Measurements from ENCODE around the gene ELMOD3.
A peak's percentile ranks its signal among the peaks of the same experiment; 100 is the strongest.
"Not testable (repeated sequence)": the region's sequence is repeated elsewhere in the genome, so short reads cannot be mapped to it uniquely, and the experiment has no call there.

Gene ELMOD3

GRCh38 chr2:85329701-85330100, 24.9 kb upstream of the ELMOD3 start:
- not testable (repeated sequence) for DNase-seq (ENCODE audit: low spot score)

DNA sequence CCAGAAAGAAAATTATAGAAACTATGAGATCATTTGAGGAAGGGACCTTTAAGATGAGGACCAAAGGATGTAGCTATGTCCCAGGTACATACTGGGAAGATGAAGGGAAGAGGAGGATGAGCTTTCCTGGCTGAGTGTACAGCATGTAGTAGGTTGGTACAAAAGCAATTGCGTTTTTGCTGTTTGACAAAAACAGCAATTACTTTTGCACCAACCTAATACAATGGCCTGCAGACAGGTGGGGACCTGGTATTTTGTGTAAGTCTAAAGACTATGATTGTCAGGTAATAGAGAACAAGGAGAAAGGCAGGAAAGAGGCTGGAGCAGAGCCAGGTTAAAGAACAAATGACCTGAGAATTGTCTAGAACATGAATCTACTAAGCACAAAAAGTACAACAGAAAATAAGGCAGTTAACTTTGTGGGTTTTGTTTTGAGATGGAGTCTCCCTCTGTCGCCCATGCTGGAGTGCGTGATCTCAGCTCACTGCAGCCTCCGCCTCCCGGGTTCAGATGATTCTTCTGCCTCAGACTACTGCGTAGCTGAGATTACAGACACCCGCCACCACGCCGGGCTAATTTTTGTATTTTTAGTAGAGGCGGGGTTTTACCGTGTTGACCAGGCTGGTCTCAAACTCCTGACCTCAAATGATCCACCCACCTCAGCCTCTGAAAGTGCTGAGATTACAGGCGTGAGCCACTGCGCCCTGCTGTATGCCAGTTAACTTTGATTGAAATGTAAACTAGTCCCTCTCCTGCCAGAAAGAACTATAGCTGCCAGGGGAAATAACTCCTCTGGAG, 23.5 kb upstream of the ELMOD3 start:
- DNase-seq (ENCODE audit: low spot score): peak; percentile 58

DNA sequence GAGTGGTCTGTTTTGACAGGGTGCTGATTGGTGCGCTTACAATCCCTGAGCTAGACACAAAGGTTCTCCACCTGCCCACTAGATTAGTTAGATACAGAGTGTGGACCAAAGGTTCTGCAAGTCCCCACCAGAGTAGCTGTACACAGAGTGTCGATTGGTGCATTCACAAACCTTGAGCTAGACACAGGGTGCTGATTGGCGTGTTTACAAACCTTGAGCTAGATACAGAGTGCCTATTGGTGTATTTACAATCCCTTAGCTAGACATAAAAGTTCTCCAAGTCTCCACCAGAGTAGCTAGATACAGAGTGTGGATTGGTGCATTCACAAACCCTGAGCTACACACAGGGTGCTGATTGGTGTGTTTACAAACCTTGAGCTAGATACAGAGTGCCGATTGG, 20.7 kb upstream of the ELMOD3 start:
- DNase-seq (ENCODE audit: low spot score): not testable (repeated sequence)

GRCh38 chr2:85334928-85335327, 19.6 kb upstream of the ELMOD3 start:
- DNase-seq (ENCODE audit: low spot score): no peak

DNA sequence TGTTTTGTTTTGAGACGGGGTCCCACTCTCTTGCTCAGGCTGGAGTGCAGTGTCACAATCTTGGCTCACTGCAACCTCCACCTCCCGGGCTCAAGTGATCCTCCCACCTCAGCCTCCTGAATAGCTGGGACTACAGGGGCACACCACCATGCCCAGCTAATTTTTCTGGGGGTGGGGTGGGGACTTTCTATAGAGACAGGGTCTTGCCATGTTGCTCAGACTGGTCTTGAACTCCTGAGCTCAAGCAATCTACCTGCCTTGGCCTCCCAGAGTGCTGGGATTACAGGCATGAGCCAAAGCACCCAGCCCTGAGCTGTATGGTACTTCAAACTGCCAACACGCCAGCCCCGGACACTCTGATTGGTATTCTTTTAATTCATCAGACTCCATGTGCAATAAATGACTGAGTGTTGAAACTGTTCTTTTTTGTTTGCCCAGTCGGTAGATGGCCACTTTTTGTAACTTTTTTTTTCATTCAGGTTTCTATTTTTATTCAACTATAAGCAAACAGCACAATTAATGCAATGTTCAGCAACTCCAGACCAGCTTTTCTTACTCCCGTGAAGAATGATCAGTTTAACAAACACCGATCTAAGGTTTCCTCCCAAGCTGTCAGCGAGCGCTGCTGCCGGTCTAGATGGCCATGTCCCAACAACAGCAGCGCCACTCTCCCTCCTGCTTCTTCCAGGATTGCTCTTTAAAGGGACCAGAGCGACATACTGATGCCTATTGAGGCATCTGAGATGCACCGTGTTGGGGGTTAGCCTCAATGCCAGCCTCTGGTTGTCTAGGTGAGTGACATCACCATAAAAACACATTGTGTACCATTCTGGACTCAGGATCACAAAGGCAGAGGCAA, 14.3 kb upstream of the ELMOD3 start:
- DNase-seq (ENCODE audit: low spot score): no peak

DNA sequence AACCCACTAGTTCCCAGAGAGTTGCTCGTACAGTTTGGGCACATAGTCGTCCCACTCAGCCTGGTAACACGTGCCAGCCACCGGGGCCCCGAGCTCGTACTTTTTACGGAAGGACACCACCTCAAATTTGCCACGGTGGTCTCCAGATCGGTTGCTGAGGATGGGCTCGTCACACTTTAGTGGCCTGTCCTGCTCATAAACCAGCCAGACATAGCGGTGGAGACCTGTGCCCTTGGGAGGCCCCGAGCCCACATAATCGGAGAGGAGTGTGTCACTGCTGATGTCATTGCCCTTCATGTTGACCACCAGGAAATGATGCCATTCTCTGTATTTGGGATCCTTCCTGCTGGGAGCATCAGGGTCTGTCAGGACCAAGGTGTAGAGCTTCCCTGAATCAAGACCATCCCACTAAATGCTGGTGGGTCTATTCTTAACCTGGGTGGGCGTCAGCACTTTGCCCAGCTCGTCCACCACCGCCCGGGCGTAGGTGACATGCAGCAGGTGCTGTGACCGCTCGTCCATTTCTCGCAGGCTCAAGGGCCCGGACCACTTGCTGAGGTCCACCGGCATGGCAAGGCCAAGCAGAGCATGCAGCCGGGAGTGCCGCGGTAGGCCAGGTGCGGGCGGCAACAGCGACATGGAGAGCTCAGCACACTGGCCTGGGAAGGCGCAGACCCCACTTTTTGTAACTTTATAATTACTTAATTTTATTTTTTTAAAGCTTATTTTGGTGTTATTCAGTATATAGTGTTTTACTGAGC, 13.1 kb upstream of the ELMOD3 start:
- DNase-seq (ENCODE audit: low spot score): no peak

GRCh38 chr2:85342156-85342555, 12.4 kb upstream of the ELMOD3 start:
- DNase-seq (ENCODE audit: low spot score): no peak

- not testable (repeated sequence) for DNase-seq (ENCODE audit: low spot score)
Observed at GRCh38 chr2:85343207-85343895, 11.2 kb upstream of the ELMOD3 start.

DNA sequence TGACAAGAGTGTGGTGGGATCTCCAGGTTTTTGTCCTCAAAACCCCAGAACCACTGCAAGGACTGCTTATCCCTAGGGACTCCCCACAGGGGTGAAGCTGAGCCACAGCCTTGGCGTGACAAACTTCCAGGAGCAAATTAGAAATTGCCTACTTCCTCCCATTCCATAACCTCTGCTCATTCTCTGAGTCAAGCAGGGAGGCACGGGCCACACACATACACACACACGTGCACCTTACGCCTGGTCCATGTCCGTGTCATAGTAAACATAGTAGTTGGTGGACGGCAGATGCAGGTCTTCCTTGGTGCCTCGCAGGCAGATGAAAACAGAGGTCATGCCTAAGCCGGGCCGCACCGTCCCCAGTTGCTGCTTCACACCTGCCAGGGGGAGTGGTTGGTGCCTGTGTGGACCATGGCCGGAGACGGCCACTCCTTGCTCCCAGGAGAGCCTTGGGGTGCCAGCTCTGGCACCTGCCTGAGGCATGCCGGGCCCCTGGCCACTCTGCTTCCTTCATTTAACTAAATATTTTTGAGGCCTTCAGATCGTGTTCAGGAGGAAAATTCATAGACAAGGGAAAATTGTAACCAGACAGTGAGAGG, 10.1 kb upstream of the ELMOD3 start:
- DNase-seq (ENCODE audit: low spot score): no peak

DNA sequence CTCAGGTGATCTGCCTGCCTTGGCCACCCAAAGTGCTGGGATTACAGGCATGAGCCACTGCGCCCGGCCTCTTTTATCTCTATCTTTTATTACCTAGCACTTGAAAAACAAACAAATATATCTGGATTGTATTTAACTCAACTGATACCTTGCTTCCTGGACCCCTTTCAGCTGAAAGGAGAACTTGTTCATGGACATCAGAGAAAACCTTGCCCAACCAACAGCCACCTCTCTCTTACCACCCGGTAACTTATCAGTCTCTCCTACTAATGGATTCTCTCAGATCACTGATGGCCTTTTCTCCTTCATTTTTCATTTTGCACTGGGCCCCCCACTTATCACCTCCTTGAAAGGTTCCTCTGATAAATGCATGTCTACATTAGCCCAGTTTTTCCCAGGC, 7.0 kb upstream of the ELMOD3 start:
- DNase-seq (ENCODE audit: low spot score): no peak

GRCh38 chr2:85353876-85354285, 688 bp upstream of the ELMOD3 start:
- DNase-seq (ENCODE audit: low spot score): peak; percentile 17

GRCh38 chr2:85355073-85355410, 473 bp downstream of the ELMOD3 start:
- DNase-seq (ENCODE audit: low spot score): no peak

- DNase-seq (ENCODE audit: low spot score): no peak
Observed at GRCh38 chr2:85355521-85355920, 952 bp downstream of the ELMOD3 start.

GRCh38 chr2:85356186-85356585, 1.6 kb downstream of the ELMOD3 start:
- DNase-seq (ENCODE audit: low spot score): no peak

DNA sequence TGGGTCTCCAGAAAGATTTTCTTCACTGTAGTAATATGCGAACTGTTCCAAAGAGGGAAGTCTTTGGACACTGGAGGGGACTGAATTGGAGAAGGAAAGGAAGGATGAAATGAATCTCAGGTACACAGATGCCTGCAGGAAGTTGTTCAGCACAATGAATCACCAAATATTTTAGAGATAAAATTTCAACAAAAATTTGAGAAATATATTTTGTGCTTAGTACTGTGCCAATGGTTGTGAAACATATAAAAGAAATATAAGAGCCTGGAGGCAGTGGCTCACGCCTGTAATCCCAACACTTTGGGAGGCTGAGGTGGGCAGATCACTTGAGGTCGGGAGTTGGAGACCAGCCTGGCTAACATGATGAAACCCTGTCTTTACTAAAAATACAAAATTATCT, 3.2 kb downstream of the ELMOD3 start:
- DNase-seq (ENCODE audit: low spot score): no peak

DNA sequence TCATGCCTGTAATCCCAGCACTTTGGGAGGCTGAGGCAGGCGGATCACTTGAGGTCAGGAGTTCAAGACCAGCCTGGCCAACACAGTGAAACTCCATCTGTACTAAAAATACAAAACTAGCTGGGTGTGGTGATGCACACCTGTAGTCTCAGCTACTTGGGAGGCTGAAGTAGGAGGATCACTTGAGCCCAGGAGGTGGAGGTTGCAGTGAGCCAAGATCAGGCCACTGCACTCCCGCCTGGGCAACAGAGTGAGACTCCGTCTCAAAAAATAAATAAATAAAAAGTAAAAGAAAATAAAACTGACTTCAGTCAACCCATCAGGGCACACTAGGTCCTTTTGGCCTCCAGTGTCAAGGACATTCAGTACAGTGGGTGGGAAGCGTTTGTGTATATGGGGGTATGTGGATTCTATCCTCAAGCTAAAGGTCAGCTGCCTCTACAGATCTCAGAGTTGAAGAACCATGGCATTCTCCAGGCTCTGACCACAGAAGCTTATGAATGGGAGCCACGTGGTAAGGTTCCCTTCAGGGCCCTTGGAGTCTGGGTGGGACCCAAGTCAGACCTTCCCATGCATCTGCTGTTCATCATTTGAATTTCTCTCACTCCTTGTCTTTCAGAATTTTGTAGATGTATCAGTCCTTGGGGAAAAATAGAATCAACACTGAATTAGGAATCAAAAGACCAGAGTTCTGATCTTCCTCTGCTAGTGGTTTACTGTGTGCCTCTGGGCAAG, 8.3 kb downstream of the ELMOD3 start:
- DNase-seq (ENCODE audit: low spot score): not testable (repeated sequence)

- DNase-seq (ENCODE audit: low spot score): no peak
Observed at GRCh38 chr2:85367180-85367579, 12.6 kb downstream of the ELMOD3 start.

DNA sequence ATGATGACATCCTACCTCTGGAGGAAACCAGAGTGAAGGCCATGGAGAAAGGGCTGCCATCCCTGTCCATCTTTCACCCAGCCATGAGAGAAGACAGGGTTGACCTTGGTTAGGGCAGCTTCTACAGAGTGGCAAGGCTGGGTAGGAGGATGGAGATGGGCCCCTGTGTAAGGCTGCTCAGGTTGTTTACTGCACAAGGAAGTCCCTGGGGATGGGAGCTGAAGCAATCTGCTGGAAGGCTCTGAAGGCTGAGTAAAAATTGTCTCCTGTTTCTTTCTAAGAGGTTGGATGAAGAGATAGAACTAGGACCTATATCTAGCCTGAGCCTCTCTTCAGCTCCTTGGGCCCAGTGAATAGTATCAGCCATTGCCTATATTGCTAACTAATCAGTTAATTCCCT, 14.4 kb downstream of the ELMOD3 start:
- no peak for DNase-seq (ENCODE audit: low spot score)

- DNase-seq (ENCODE audit: low spot score): no peak
Observed at GRCh38 chr2:85369500-85369899, 14.9 kb downstream of the ELMOD3 start.

DNA sequence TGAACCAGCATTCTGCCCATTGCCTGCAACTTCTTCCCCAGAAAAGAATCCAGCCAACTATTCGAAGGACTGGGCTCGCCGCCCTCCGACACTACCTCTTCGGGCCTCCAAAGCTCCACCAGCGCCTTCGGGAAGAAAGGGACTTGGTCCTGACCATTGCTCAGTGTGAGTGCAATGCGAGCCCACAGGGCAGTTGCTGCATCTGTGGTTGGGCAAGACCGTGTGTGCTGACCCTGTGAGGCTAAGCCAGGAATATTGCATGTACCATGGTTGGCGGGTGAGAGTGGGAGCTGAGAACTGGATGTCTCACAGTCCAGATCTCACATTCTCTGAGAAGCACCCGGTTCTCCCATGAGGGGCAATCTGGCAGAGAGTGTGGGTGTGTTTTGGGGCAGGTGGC, 16.5 kb downstream of the ELMOD3 start:
- DNase-seq (ENCODE audit: low spot score): no peak
